Calu3 (cell line): ENCODE measurements around the gene MYH14. TPM values are rescaled to one million over a fixed set of nuclear protein-coding genes. Genes with fewer than 3 reads are reported as not detected.
"Not testable (repeated sequence)": the region's sequence is repeated elsewhere in the genome, so short reads cannot be mapped to it uniquely, and the experiment has no call there.

Experiments
- BruUV-seq: library from RNA; stranded (reverse); fragments of 400-500 nt; replicated peaks from 2 replicates; lab custom pipeline; 2021; lab: Mats Ljungman, UMichigan
- CTCF ChIA-PET: fragments of 300-600 bp; sonication (Branson Sonifier 250); formaldehyde crosslinking; loops from one replicate; lab custom pipeline; 2022; ENCODE audit warnings: antibody characterized with exemption; lab: Charles Lee
- DNase-seq: peaks from one replicate; pipeline ENCODE4 v3.0.0; 2022
- H3K27ac Mint-ChIP-seq: one replicate; pipeline ENCODE4 v1.8.0; 2022; ENCODE audit warnings: mixed read lengths; ENCODE audit not compliant: unreplicated experiment
- H3K27me3 Mint-ChIP-seq: one replicate; pipeline ENCODE4 v1.8.0; 2022; ENCODE audit warnings: mixed read lengths; ENCODE audit not compliant: unreplicated experiment
- H3K36me3 Mint-ChIP-seq: one replicate; pipeline ENCODE4 v1.8.0; 2022; ENCODE audit warnings: mild to moderate bottlenecking, moderate library complexity, mixed read lengths; ENCODE audit not compliant: insufficient read depth, unreplicated experiment
- H3K4me1 Mint-ChIP-seq: one replicate; pipeline ENCODE4 v1.8.0; 2022; ENCODE audit warnings: mild to moderate bottlenecking, low read depth, mixed read lengths; ENCODE audit not compliant: unreplicated experiment
- H3K4me3 Mint-ChIP-seq: one replicate; pipeline ENCODE4 v1.8.0; 2022; ENCODE audit warnings: mild to moderate bottlenecking, low read depth, moderate library complexity, mixed read lengths; ENCODE audit not compliant: unreplicated experiment
- H3K9me3 Mint-ChIP-seq: one replicate; pipeline ENCODE4 v1.8.0; 2022; ENCODE audit warnings: low read depth, mixed read lengths; ENCODE audit not compliant: unreplicated experiment
- intact Hi-C: fragments of 100-400 bp; cut with micrococcal nuclease; formaldehyde crosslinking; loops from one replicate; pipeline ENCODE4 v1.10.0; 2022; ENCODE audit not compliant: unreplicated experiment
- total RNA-seq: library from RNA; stranded (reverse); gene quantifications from 2 replicates; pipeline ENCODE4 v1.2.3, GENCODE V29; 2022
- TF ChIP-seq, protein P1 (sequence below): fragments of 200-600 bp; IDR thresholded peaks from one replicate; pipeline ENCODE4 v1.8.0; 2022; ENCODE audit warnings: antibody characterized with exemption; ENCODE audit not compliant: unreplicated experiment

MYH14 gene
- total RNA-seq, 1 experiment from 2014 or later = 255 TPM

DNA sequence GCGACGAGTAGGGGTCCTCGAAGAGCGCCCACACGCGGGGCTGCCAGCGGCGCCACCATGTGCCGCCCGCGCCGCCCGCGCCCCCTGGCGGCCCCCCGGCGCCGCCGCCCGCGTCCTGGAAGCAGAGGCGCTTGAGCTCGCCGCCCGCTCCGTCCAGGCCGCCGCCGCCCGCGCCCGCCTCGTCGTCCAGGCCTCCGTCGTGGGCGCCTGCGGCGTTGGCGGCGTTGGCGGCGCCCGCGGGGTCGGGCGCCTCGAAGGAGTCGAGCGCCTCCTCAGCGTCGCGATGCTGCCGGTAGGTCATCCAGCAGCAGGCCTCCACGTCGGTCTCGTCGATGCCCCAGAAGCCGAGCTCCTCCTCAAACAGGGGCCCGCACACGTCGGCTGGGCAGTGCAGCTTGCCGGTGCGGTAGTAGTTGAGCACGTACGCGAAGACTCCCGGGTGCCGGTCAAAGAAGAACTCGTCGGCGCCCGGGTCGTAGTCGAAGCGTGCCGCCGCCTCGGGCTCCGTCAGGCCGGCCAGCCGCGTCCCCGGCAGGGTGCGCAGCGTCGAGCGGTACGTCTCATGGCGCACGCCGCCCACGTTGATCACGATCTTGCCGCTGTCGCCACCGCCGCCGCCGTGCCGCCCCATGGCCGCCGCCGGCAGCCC lies 124.9 kb downstream of the MYH14 start:
- peaks cover 5% of the 10 kb centered on the region for H3K9me3 Mint-ChIP-seq
- TF ChIP-seq, protein P1, sequence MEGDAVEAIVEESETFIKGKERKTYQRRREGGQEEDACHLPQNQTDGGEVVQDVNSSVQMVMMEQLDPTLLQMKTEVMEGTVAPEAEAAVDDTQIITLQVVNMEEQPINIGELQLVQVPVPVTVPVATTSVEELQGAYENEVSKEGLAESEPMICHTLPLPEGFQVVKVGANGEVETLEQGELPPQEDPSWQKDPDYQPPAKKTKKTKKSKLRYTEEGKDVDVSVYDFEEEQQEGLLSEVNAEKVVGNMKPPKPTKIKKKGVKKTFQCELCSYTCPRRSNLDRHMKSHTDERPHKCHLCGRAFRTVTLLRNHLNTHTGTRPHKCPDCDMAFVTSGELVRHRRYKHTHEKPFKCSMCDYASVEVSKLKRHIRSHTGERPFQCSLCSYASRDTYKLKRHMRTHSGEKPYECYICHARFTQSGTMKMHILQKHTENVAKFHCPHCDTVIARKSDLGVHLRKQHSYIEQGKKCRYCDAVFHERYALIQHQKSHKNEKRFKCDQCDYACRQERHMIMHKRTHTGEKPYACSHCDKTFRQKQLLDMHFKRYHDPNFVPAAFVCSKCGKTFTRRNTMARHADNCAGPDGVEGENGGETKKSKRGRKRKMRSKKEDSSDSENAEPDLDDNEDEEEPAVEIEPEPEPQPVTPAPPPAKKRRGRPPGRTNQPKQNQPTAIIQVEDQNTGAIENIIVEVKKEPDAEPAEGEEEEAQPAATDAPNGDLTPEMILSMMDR = no peak
- peak overlapping the region; percentile 60 for H3K4me3 Mint-ChIP-seq
- CTCF ChIA-PET = interaction anchor here (0.6 to 1.2 kb wide), 15 partner anchors 26 to 1201 kb away, joined by 3 to 7 read pairs (median 4); no protein-coding TSS in a partner anchor
- BruUV-seq = no TSS peak
- no peak overlapping the region for H3K27ac Mint-ChIP-seq
- peaks cover 69% of the 10 kb centered on the region for H3K27me3 Mint-ChIP-seq
- H3K4me1 Mint-ChIP-seq = peaks cover 54% of the 10 kb centered on the region
- H3K36me3 Mint-ChIP-seq = peaks cover 55% of the 10 kb centered on the region
- intact Hi-C loops = no loop called here
- DNase-seq = peak; percentile 50

DNA sequence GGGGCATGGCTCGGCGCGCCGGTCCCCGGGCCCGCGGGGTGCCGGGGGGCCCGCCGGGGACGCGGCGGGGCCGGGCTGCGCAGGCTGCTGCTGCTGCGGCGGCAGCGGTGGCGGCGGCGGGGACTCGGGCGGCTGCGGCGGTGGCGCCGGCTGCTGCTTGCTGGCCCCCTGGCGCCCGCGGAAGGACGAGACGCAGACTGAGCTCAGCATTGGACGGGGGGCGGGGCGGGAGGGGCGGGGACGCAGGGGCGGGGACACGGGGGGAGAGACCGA lies 125.4 kb downstream of the MYH14 start:
- H3K27ac Mint-ChIP-seq = peak overlapping the region; percentile 37
- H3K27me3 Mint-ChIP-seq = peaks cover 70% of the 10 kb centered on the region
- peaks cover 60% of the 10 kb centered on the region for H3K36me3 Mint-ChIP-seq
- DNase-seq = no peak
- CTCF ChIA-PET = interaction anchor here (0.5 to 1.2 kb wide), 16 partner anchors 10 to 1201 kb away, joined by 3 to 9 read pairs (median 4); no protein-coding TSS in a partner anchor
- peaks cover 5% of the 10 kb centered on the region for H3K9me3 Mint-ChIP-seq
- peak overlapping the region; percentile 60 for H3K4me3 Mint-ChIP-seq
- no TSS peak for BruUV-seq
- H3K4me1 Mint-ChIP-seq = peaks cover 59% of the 10 kb centered on the region
- intact Hi-C loops = no loop called here
- TF ChIP-seq, protein P1 = no peak

DNA sequence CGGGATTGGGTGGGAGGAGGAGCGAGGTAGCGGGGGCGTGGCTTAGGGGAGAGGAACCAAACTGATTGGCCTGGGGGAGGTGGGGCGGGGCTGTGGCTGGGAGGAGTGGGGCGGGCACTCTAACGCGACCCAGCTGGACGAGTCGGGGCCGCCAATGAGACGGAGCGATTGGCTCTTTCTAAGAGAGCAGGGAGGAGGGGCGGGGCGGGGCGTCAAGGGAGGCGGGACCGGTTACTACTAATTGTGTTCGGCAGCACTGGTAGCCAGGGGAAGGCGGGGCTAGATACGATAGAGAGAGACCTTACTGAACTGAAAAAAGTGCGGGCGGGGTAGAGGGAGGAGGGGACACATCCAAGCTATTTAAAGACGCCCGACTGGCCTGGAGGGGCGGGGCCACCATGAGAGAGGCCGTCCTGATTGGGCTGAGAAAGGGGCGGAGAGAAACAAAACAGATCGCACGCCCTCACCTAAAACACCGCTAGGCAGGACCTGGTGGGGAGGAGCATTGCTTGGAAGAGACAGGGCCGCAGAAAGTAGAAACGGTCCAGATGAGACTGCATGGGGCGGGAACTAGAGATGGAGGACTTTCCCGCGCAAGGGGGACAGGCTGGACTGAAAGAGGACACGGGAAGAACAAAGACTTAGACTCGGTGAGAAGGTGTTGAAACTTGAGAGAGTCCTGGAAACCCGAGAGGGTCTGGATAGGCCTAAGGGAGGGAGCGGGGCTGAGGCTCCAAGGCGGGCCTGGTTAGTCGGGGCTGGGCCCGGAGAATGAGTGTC lies 125.9 kb downstream of the MYH14 start, which contains the start of gene KCNC3:
KCNC3 (minus strand) TSS at position 232 of the 780 bp plus-strand sequence. CDS start 295 bp downstream, outside the sequence.
- Mint-ChIP-seq H3K27ac (peak within 1 kb of the TSS; percentile 51), H3K4me1 (peaks cover 60% of the 10 kb centered on the region), H3K27me3 (peaks cover 70% of the 10 kb centered on the region), H3K9me3 (peaks cover 5% of the 10 kb centered on the region), H3K36me3 (peaks cover 65% of the 10 kb centered on the region), H3K4me3 (peak within 1 kb of the TSS; percentile 60)
- intact Hi-C loops = no loop called here
- DNase-seq = peak; percentile 99
- BruUV-seq = no TSS peak
- TF ChIP-seq, protein P1 = no peak
- CTCF ChIA-PET = interaction anchor here (0.5 to 1.2 kb wide), 16 partner anchors 10 to 1202 kb away, joined by 3 to 9 read pairs (median 4); no protein-coding TSS in a partner anchor

DNA sequence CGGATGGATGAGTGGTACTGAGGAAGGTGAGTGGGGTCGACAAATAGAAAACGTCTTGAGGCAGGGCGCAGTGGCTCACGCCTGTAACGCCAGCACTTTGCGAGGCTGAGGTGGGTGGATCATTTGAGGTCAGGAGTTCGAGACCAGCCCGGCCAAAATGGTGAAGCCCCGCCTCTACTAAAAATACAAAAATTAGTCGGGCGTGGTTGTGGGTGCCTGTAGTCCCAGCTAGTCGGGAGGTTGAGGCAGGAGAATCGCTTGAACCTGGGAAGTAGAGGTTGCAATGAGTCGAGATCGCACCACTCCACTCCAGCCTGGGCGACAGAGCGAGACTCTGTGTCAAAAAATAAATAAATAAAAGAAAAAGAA lies 126.5 kb downstream of the MYH14 start:
- H3K9me3 Mint-ChIP-seq, intact Hi-C loops, CTCF ChIA-PET, BruUV-seq, DNase-seq: not testable (repeated sequence)
- H3K27me3 Mint-ChIP-seq = peaks cover 70% of the 10 kb centered on the region
- H3K4me3 Mint-ChIP-seq = peak overlapping the region; percentile 60
- peak overlapping the region; percentile 37 for H3K27ac Mint-ChIP-seq
- H3K4me1 Mint-ChIP-seq = peaks cover 61% of the 10 kb centered on the region
- H3K36me3 Mint-ChIP-seq = peaks cover 69% of the 10 kb centered on the region
